Smooth muscle cell of the brain vasculature (primary cell): ENCODE measurements around the gene ST6GAL1.
"Not testable (repeated sequence)": the region's sequence is repeated elsewhere in the genome, so short reads cannot be mapped to it uniquely, and the experiment has no call there.

ENCODE experiments used
- DNase-seq: peaks from one replicate; pipeline ENCODE4 v3.0.0-alpha.2; 2012; ENCODE audit warnings: low read depth, low spot score

The ST6GAL1 gene

GRCh38 chr3:187020376-187020775 is 90.0 kb downstream of the ST6GAL1 start:
- DNase-seq = no peak

- no peak for DNase-seq
These were observed 91.5 kb downstream of the ST6GAL1 start for GRCh38 chr3:187021748-187022402.

GRCh38 chr3:187022403-187023029 is 92.2 kb downstream of the ST6GAL1 start:
- no peak for DNase-seq

GRCh38 chr3:187023340-187023739 is 93.0 kb downstream of the ST6GAL1 start:
- DNase-seq = not testable (repeated sequence)

GRCh38 chr3:187024536-187025226 is 94.4 kb downstream of the ST6GAL1 start:
- DNase-seq = no peak

- DNase-seq = no peak
These were observed 94.9 kb downstream of the ST6GAL1 start for GRCh38 chr3:187025254-187025655.

- DNase-seq = no peak
These were observed 95.5 kb downstream of the ST6GAL1 start for GRCh38 chr3:187025656-187026316.

- no peak for DNase-seq
These were observed 96.0 kb downstream of the ST6GAL1 start for GRCh38 chr3:187026317-187026670.

- DNase-seq = no peak
These were observed 97.4 kb downstream of the ST6GAL1 start for GRCh38 chr3:187027531-187028278.

- no peak for DNase-seq
These were observed 101.6 kb downstream of the ST6GAL1 start for GRCh38 chr3:187031934-187032333.

- no peak for DNase-seq
These were observed 106.1 kb downstream of the ST6GAL1 start for GRCh38 chr3:187036394-187036793.

- no peak for DNase-seq
These were observed 108.9 kb downstream of the ST6GAL1 start for GRCh38 chr3:187039100-187039722.

GRCh38 chr3:187039723-187040414 is 109.5 kb downstream of the ST6GAL1 start:
- no peak for DNase-seq

GRCh38 chr3:187040516-187041361 is 110.4 kb downstream of the ST6GAL1 start:
- no peak for DNase-seq

GRCh38 chr3:187041362-187042307 is 111.3 kb downstream of the ST6GAL1 start:
- no peak for DNase-seq

GRCh38 chr3:187042346-187042745 is 112.0 kb downstream of the ST6GAL1 start:
- no peak for DNase-seq

GRCh38 chr3:187042874-187043458 is 112.6 kb downstream of the ST6GAL1 start:
- DNase-seq = no peak

- no peak for DNase-seq
These were observed 113.9 kb downstream of the ST6GAL1 start for GRCh38 chr3:187044206-187044605.
